Measurements from ENCODE around the gene OR2G3.

GRCh38 chr1:247576514-247576913 is 28.9 kb upstream of the OR2G3 start:
- TF ChIP-seq POLR2AphosphoS5 (IDR thresholded peaks at IDR 0.05; ENCODE audit: borderline replicate concordance, low read depth, low read length) (no peak), EZH2 (IDR thresholded peaks at IDR 0.05) (no peak), FOXP2 (optimal IDR thresholded peaks at IDR 0.05; ENCODE audit: control extremely low read depth, extremely low read length, insufficient read depth) (no peak)

All from SK-N-MC (cell line).